Measurements from ENCODE around the gene TRPC3. TPM values are rescaled to one million over a fixed set of nuclear protein-coding genes. Genes with fewer than 3 reads are reported as not detected.

TRPC3 gene
- total RNA-seq, 1 donor from 2014 or later, result 3.0 TPM

GRCh38 chr4:121879135-121879534 lies 72.7 kb downstream of the TRPC3 start:
- Mint-ChIP-seq H3K36me3 (ENCODE audit: low read depth, unreplicated experiment) (no peaks in the 10 kb centered on the region), H3K27ac (ENCODE audit: unreplicated experiment) (no peak overlapping the region), H3K9me3 (ENCODE audit: unreplicated experiment) (no peaks in the 10 kb centered on the region), H3K27me3 (ENCODE audit: unreplicated experiment) (peaks cover 2% of the 10 kb centered on the region), H3K4me1 (ENCODE audit: unreplicated experiment) (no peaks in the 10 kb centered on the region), H3K4me3 (ENCODE audit: unreplicated experiment) (no peak overlapping the region)
- no peak for TF ChIP-seq CTCF (IDR thresholded peaks at IDR 0.05; ENCODE audit: unreplicated experiment)
- DNase-seq (ENCODE audit: low spot score), result no peak

- Mint-ChIP-seq H3K9me3 (ENCODE audit: unreplicated experiment) (no peaks in the 10 kb centered on the region), H3K27ac (ENCODE audit: unreplicated experiment) (no peak overlapping the region)
- no peak for TF ChIP-seq CTCF (IDR thresholded peaks at IDR 0.05; ENCODE audit: unreplicated experiment)
Observed at GRCh38 chr4:121877041-121877773, 74.7 kb downstream of the TRPC3 start.

DNA sequence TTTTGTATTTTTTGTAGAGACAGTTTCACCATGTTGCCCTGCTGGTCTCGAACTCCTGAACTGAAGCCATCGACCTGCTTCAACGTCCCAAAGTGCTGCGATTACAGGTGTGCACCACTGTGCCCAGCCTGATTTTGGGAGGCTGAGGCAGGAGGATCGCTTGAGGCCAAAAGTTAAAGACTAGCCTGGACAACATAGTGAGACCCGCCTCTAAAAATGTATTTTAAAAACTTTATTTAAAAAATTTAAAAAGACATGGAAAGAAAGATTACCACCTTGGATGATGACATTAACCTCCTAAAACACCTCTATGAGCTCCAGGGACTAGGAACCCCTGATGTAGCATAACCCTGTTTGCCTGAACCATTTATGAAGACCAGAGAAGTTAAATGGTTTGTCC lies 75.8 kb downstream of the TRPC3 start:
- H3K27me3 Mint-ChIP-seq (ENCODE audit: unreplicated experiment), result peaks cover 2% of the 10 kb centered on the region
- no peaks in the 10 kb centered on the region for H3K4me1 Mint-ChIP-seq (ENCODE audit: unreplicated experiment)
- TF ChIP-seq CTCF (IDR thresholded peaks at IDR 0.05; ENCODE audit: unreplicated experiment), result no peak
- no peaks in the 10 kb centered on the region for H3K9me3 Mint-ChIP-seq (ENCODE audit: unreplicated experiment)
- no peak for DNase-seq (ENCODE audit: low spot score)
- no peaks in the 10 kb centered on the region for H3K36me3 Mint-ChIP-seq (ENCODE audit: low read depth, unreplicated experiment)
- H3K27ac Mint-ChIP-seq (ENCODE audit: unreplicated experiment), result no peak overlapping the region
- no peak overlapping the region for H3K4me3 Mint-ChIP-seq (ENCODE audit: unreplicated experiment)

More at GRCh38 chr4:121877041-121877773, 74.7 kb downstream of the TRPC3 start:
- Mint-ChIP-seq H3K36me3 (ENCODE audit: low read depth, unreplicated experiment) (no peaks in the 10 kb centered on the region), H3K27me3 (ENCODE audit: unreplicated experiment) (peaks cover 2% of the 10 kb centered on the region), H3K4me1 (ENCODE audit: unreplicated experiment) (no peaks in the 10 kb centered on the region), H3K4me3 (ENCODE audit: unreplicated experiment) (no peak overlapping the region)
- no peak for DNase-seq (ENCODE audit: low spot score)

GRCh38 chr4:121875652-121876051 lies 76.2 kb downstream of the TRPC3 start:
- H3K4me1 Mint-ChIP-seq (ENCODE audit: unreplicated experiment), result no peaks in the 10 kb centered on the region
- no peaks in the 10 kb centered on the region for H3K9me3 Mint-ChIP-seq (ENCODE audit: unreplicated experiment)
- no peak overlapping the region for H3K27ac Mint-ChIP-seq (ENCODE audit: unreplicated experiment)
- DNase-seq (ENCODE audit: low spot score), result no peak
- no peak overlapping the region for H3K4me3 Mint-ChIP-seq (ENCODE audit: unreplicated experiment)
- no peak for TF ChIP-seq CTCF (IDR thresholded peaks at IDR 0.05; ENCODE audit: unreplicated experiment)
- no peaks in the 10 kb centered on the region for H3K36me3 Mint-ChIP-seq (ENCODE audit: low read depth, unreplicated experiment)
- H3K27me3 Mint-ChIP-seq (ENCODE audit: unreplicated experiment), result peaks cover 2% of the 10 kb centered on the region

DNA sequence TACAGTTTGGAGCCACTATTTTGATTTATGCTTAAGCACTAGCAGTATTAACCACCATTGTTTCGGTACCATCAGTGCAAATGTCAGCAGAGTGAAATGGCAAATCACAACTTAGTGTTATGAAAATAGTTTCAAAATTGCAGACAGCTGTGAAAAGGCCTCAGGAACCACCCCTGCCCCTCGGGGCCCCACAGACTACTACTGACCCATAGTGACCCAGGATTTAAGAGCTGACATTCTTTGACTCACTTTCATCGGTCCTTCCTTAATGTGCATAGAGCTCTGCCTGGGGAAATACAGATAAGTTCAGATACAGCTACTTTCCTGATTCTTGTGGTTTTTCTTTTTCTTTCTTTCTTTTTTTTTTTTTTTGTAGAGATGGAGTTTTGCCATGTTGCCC lies 78.3 kb downstream of the TRPC3 start:
- Mint-ChIP-seq H3K27ac (ENCODE audit: unreplicated experiment) (no peak overlapping the region), H3K9me3 (ENCODE audit: unreplicated experiment) (no peaks in the 10 kb centered on the region), H3K4me1 (ENCODE audit: unreplicated experiment) (peaks cover 3% of the 10 kb centered on the region), H3K27me3 (ENCODE audit: unreplicated experiment) (peaks cover under 1% of the 10 kb centered on the region), H3K36me3 (ENCODE audit: low read depth, unreplicated experiment) (no peaks in the 10 kb centered on the region), H3K4me3 (ENCODE audit: unreplicated experiment) (no peak overlapping the region)
- DNase-seq (ENCODE audit: low spot score), result no peak
- no peak for TF ChIP-seq CTCF (IDR thresholded peaks at IDR 0.05; ENCODE audit: unreplicated experiment)
